ENCODE measurements around the gene SARDH.
"Not testable (repeated sequence)": the region's sequence is repeated elsewhere in the genome, so short reads cannot be mapped to it uniquely, and the experiment has no call there.

The SARDH gene

GRCh38 chr9:133768859-133769510, 30.8 kb upstream of the SARDH start:
- no peak overlapping the region for H3K9ac ChIP-seq (ENCODE audit: low read depth in 1 of 2, low read length in 2 of 2)
- H3K9me3 ChIP-seq (ENCODE audit: control insufficient read depth in 2 of 2, low read length in 2 of 2), result peaks cover 0 to 6% of the 10 kb centered on the region in 2 donors
- no peak overlapping the region for H3K4me3 ChIP-seq (ENCODE audit: low read length in 2 of 2)
- peaks cover 17 to 39% of the 10 kb centered on the region in 2 donors for H3K36me3 ChIP-seq (ENCODE audit: control insufficient read depth in 2 of 2, insufficient read depth in 2 of 2, low read length in 2 of 2)
- H3K27me3 ChIP-seq (ENCODE audit: control insufficient read depth in 2 of 2, insufficient read depth in 2 of 2, low read length in 2 of 2), result no peaks in the 10 kb centered on the region
- H3K27ac ChIP-seq (ENCODE audit: low read depth in 2 of 2, low read length in 2 of 2), result no peak overlapping the region
- H3K4me1 ChIP-seq (ENCODE audit: control insufficient read depth in 2 of 2, insufficient read depth in 2 of 2, low read length in 2 of 2), result no peaks in the 10 kb centered on the region

GRCh38 chr9:133768371-133768858, 30.3 kb upstream of the SARDH start:
- Histone ChIP-seq H3K27ac (ENCODE audit: low read depth in 2 of 2, low read length in 2 of 2) (no peak overlapping the region), H3K9ac (ENCODE audit: low read depth in 1 of 2, low read length in 2 of 2) (no peak overlapping the region), H3K4me3 (ENCODE audit: low read length in 2 of 2) (no peak overlapping the region), H3K4me1 (ENCODE audit: control insufficient read depth in 2 of 2, insufficient read depth in 2 of 2, low read length in 2 of 2) (no peaks in the 10 kb centered on the region), H3K27me3 (ENCODE audit: control insufficient read depth in 2 of 2, insufficient read depth in 2 of 2, low read length in 2 of 2) (no peaks in the 10 kb centered on the region), H3K36me3 (ENCODE audit: control insufficient read depth in 2 of 2, insufficient read depth in 2 of 2, low read length in 2 of 2) (peaks cover 20 to 41% of the 10 kb centered on the region in 2 donors), H3K9me3 (ENCODE audit: control insufficient read depth in 2 of 2, low read length in 2 of 2) (peaks cover 0 to 4% of the 10 kb centered on the region in 2 donors)

- H3K9ac ChIP-seq (ENCODE audit: low read depth in 1 of 2, low read length in 2 of 2), result no peak overlapping the region
- peaks cover 21 to 42% of the 10 kb centered on the region in 2 donors for H3K36me3 ChIP-seq (ENCODE audit: control insufficient read depth in 2 of 2, insufficient read depth in 2 of 2, low read length in 2 of 2)
Observed at GRCh38 chr9:133767625-133768024, 29.5 kb upstream of the SARDH start.

GRCh38 chr9:133767008-133767407, 28.9 kb upstream of the SARDH start:
- H3K27me3 ChIP-seq (ENCODE audit: control insufficient read depth in 2 of 2, insufficient read depth in 2 of 2, low read length in 2 of 2), result no peaks in the 10 kb centered on the region
- peaks cover 0 to 4% of the 10 kb centered on the region in 2 donors for H3K9me3 ChIP-seq (ENCODE audit: control insufficient read depth in 2 of 2, low read length in 2 of 2)
- H3K4me3 ChIP-seq (ENCODE audit: low read length in 2 of 2), result no peak overlapping the region
- H3K4me1 ChIP-seq (ENCODE audit: control insufficient read depth in 2 of 2, insufficient read depth in 2 of 2, low read length in 2 of 2), result no peaks in the 10 kb centered on the region
- peaks cover 21 to 42% of the 10 kb centered on the region in 2 donors for H3K36me3 ChIP-seq (ENCODE audit: control insufficient read depth in 2 of 2, insufficient read depth in 2 of 2, low read length in 2 of 2)
- no peak overlapping the region for H3K9ac ChIP-seq (ENCODE audit: low read depth in 1 of 2, low read length in 2 of 2)
- H3K27ac ChIP-seq (ENCODE audit: low read depth in 2 of 2, low read length in 2 of 2), result no peak overlapping the region

More at GRCh38 chr9:133767625-133768024, 29.5 kb upstream of the SARDH start:
- H3K4me1 ChIP-seq (ENCODE audit: control insufficient read depth in 2 of 2, insufficient read depth in 2 of 2, low read length in 2 of 2), result no peaks in the 10 kb centered on the region
- no peak overlapping the region for H3K4me3 ChIP-seq (ENCODE audit: low read length in 2 of 2)
- peaks cover 0 to 4% of the 10 kb centered on the region in 2 donors for H3K9me3 ChIP-seq (ENCODE audit: control insufficient read depth in 2 of 2, low read length in 2 of 2)
- H3K27me3 ChIP-seq (ENCODE audit: control insufficient read depth in 2 of 2, insufficient read depth in 2 of 2, low read length in 2 of 2), result no peaks in the 10 kb centered on the region
- no peak overlapping the region for H3K27ac ChIP-seq (ENCODE audit: low read depth in 2 of 2, low read length in 2 of 2)

GRCh38 chr9:133766234-133766633, 28.1 kb upstream of the SARDH start:
- H3K36me3 ChIP-seq (ENCODE audit: control insufficient read depth in 2 of 2, insufficient read depth in 2 of 2, low read length in 2 of 2), result peaks cover 17 to 42% of the 10 kb centered on the region in 2 donors
- H3K4me1 ChIP-seq (ENCODE audit: control insufficient read depth in 2 of 2, insufficient read depth in 2 of 2, low read length in 2 of 2); H3K27ac ChIP-seq (ENCODE audit: low read depth in 2 of 2, low read length in 2 of 2); H3K27me3 ChIP-seq (ENCODE audit: control insufficient read depth in 2 of 2, insufficient read depth in 2 of 2, low read length in 2 of 2); H3K4me3 ChIP-seq (ENCODE audit: low read length in 2 of 2); H3K9me3 ChIP-seq (ENCODE audit: control insufficient read depth in 2 of 2, low read length in 2 of 2); H3K9ac ChIP-seq (ENCODE audit: low read depth in 1 of 2, low read length in 2 of 2): not testable (repeated sequence)

GRCh38 chr9:133763272-133764183, 25.4 kb upstream of the SARDH start:
- Histone ChIP-seq H3K27me3 (ENCODE audit: control insufficient read depth in 2 of 2, insufficient read depth in 2 of 2, low read length in 2 of 2) (no peaks in the 10 kb centered on the region), H3K4me3 (ENCODE audit: low read length in 2 of 2) (no peak overlapping the region), H3K4me1 (ENCODE audit: control insufficient read depth in 2 of 2, insufficient read depth in 2 of 2, low read length in 2 of 2) (no peaks in the 10 kb centered on the region)

GRCh38 chr9:133762488-133763271, 24.5 kb upstream of the SARDH start:
- Histone ChIP-seq H3K9ac (ENCODE audit: low read depth in 1 of 2, low read length in 2 of 2) (no peak overlapping the region), H3K4me1 (ENCODE audit: control insufficient read depth in 2 of 2, insufficient read depth in 2 of 2, low read length in 2 of 2) (no peaks in the 10 kb centered on the region), H3K4me3 (ENCODE audit: low read length in 2 of 2) (no peak overlapping the region), H3K27ac (ENCODE audit: low read depth in 2 of 2, low read length in 2 of 2) (no peak overlapping the region), H3K9me3 (ENCODE audit: control insufficient read depth in 2 of 2, low read length in 2 of 2) (peaks cover 0 to 3% of the 10 kb centered on the region in 2 donors), H3K27me3 (ENCODE audit: control insufficient read depth in 2 of 2, insufficient read depth in 2 of 2, low read length in 2 of 2) (no peaks in the 10 kb centered on the region), H3K36me3 (ENCODE audit: control insufficient read depth in 2 of 2, insufficient read depth in 2 of 2, low read length in 2 of 2) (peaks cover 10 to 20% of the 10 kb centered on the region in 2 donors)

More at GRCh38 chr9:133763272-133764183, 25.4 kb upstream of the SARDH start:
- Histone ChIP-seq H3K9ac (ENCODE audit: low read depth in 1 of 2, low read length in 2 of 2) (no peak overlapping the region), H3K9me3 (ENCODE audit: control insufficient read depth in 2 of 2, low read length in 2 of 2) (peaks cover 0 to 4% of the 10 kb centered on the region in 2 donors), H3K27ac (ENCODE audit: low read depth in 2 of 2, low read length in 2 of 2) (no peak overlapping the region), H3K36me3 (ENCODE audit: control insufficient read depth in 2 of 2, insufficient read depth in 2 of 2, low read length in 2 of 2) (peaks cover 17 to 28% of the 10 kb centered on the region in 2 donors)

- H3K27me3 ChIP-seq (ENCODE audit: control insufficient read depth in 2 of 2, insufficient read depth in 2 of 2, low read length in 2 of 2), result no peaks in the 10 kb centered on the region
- peaks cover 7 to 11% of the 10 kb centered on the region in 2 donors for H3K36me3 ChIP-seq (ENCODE audit: control insufficient read depth in 2 of 2, insufficient read depth in 2 of 2, low read length in 2 of 2)
- H3K4me1 ChIP-seq (ENCODE audit: control insufficient read depth in 2 of 2, insufficient read depth in 2 of 2, low read length in 2 of 2), result no peaks in the 10 kb centered on the region
- no peak overlapping the region for H3K27ac ChIP-seq (ENCODE audit: low read depth in 2 of 2, low read length in 2 of 2)
- no peaks in the 10 kb centered on the region for H3K9me3 ChIP-seq (ENCODE audit: control insufficient read depth in 2 of 2, low read length in 2 of 2)
- H3K4me3 ChIP-seq (ENCODE audit: low read length in 2 of 2), result no peak overlapping the region
- no peak overlapping the region for H3K9ac ChIP-seq (ENCODE audit: low read depth in 1 of 2, low read length in 2 of 2)
Observed at GRCh38 chr9:133761641-133762248, 23.6 kb upstream of the SARDH start.

GRCh38 chr9:133760713-133761290, 22.6 kb upstream of the SARDH start:
- peaks cover 7 to 11% of the 10 kb centered on the region in 2 donors for H3K36me3 ChIP-seq (ENCODE audit: control insufficient read depth in 2 of 2, insufficient read depth in 2 of 2, low read length in 2 of 2)
- H3K27ac ChIP-seq (ENCODE audit: low read depth in 2 of 2, low read length in 2 of 2), result no peak overlapping the region
- H3K9ac ChIP-seq (ENCODE audit: low read depth in 1 of 2, low read length in 2 of 2), result no peak overlapping the region
- no peaks in the 10 kb centered on the region for H3K9me3 ChIP-seq (ENCODE audit: control insufficient read depth in 2 of 2, low read length in 2 of 2)
- H3K4me1 ChIP-seq (ENCODE audit: control insufficient read depth in 2 of 2, insufficient read depth in 2 of 2, low read length in 2 of 2), result no peaks in the 10 kb centered on the region
- no peaks in the 10 kb centered on the region for H3K27me3 ChIP-seq (ENCODE audit: control insufficient read depth in 2 of 2, insufficient read depth in 2 of 2, low read length in 2 of 2)
- H3K4me3 ChIP-seq (ENCODE audit: low read length in 2 of 2), result no peak overlapping the region

Data from mucosa of rectum (tissue), 2 donors.